Stomach (tissue), 19 donors: ENCODE measurements around the gene MRPS18A. TPM values are rescaled to one million over a fixed set of nuclear protein-coding genes. Genes with fewer than 3 reads are reported as not detected.

Experiments used
- DNase-seq, 2 donors: peaks; one replicate each; pipeline versions ENCODE4 v3.0.0 to v3.0.0-alpha.2; 2013 to 2019
- H3K27ac ChIP-seq, 5 donors: fragments of 200-600 bp in 4 of 5; sonication (generic) in 4 of 5; one replicate each; pipeline ENCODE4 v1.5.1; 2013 to 2019; ENCODE audit warnings: mild to moderate bottlenecking in 1 of 5, moderate library complexity in 1 of 5
- H3K27me3 ChIP-seq, 3 donors: fragments of 200-600 bp; sonication (generic); one replicate each; pipeline ENCODE4 v1.5.1; 2017 to 2019; ENCODE audit warnings: mixed run types in 1 of 3
- H3K36me3 ChIP-seq, 4 donors: fragments of 200-600 bp; sonication (generic); 1 replicate in 3 of 4; 2 replicates in 1 of 4; pipeline ENCODE4 v1.5.1; 2016 to 2019
- H3K4me1 ChIP-seq, 4 donors: fragments of 200-600 bp; sonication (generic); one replicate each; pipeline ENCODE4 v1.5.1; 2016 to 2019
- H3K4me3 ChIP-seq, 4 donors: fragments of 200-600 bp; sonication (generic) in 3 of 4; one replicate each; pipeline ENCODE4 v1.5.1; 2016 to 2019; ENCODE audit warnings: mild to moderate bottlenecking in 1 of 4
- H3K9me3 ChIP-seq, 4 donors: fragments of 200-600 bp; sonication (generic); one replicate each; pipeline ENCODE4 v1.5.1; 2016 to 2019
- CTCF ChIP-seq, 7 experiments: fragments of 450-650 bp in 4 of 7; fragments of 200-600 bp in 3 of 7; sonication (generic) in 3 of 7; IDR thresholded peaks; one replicate each; pipeline ENCODE4 v1.5.1; 2016 to 2019; ENCODE audit warnings: antibody characterized with exemption in 7 of 7, control low read depth in 2 of 7, mild to moderate bottlenecking in 1 of 7
- EP300 ChIP-seq: sonication (generic); formaldehyde crosslinking; IDR thresholded peaks from one replicate; pipeline ENCODE4 v1.6.1; 2017; ENCODE audit warnings: antibody characterized with exemption
- POLR2A ChIP-seq, 4 donors: fragments of 450-650 bp; IDR thresholded peaks; one replicate each; pipeline ENCODE4 v1.6.1; 2016; ENCODE audit warnings: antibody characterized with exemption in 4 of 4, control low read depth in 2 of 4, mild to moderate bottlenecking in 1 of 4, moderate library complexity in 1 of 4
- POLR2AphosphoS5 ChIP-seq, 3 donors: sonication (generic); formaldehyde crosslinking; IDR thresholded peaks; one replicate each; pipeline ENCODE4 v1.6.1; 2016; ENCODE audit warnings: antibody characterized with exemption in 3 of 3
- WGBS, 5 donors: extraction: QIAGEN DNeasy Blood & Tissue Kit in 3 of 5; methylation state at CpG; one replicate each; pipeline versions ENCODE4 v1.1.5 to v1.1.7; 2013 to 2018; 5-methylcytosine and 5-hydroxymethylcytosine counted together
- intact Hi-C: fragments of 100-400 bp; cut with DNase I; formaldehyde crosslinking; loops from one replicate; pipeline ENCODE4 v1.15.1; 2023; ENCODE audit warnings: low total_unique reads
- long read RNA-seq, 10 donors: transcript quantifications; one replicate each; lab custom pipeline, GENCODE V29; 2026
- polyA plus RNA-seq, 3 donors: library from polyadenylated mRNA; stranded (reverse); fragments of 200-250 nt; gene quantifications; one replicate each; pipeline ENCODE4 v1.2.3, GENCODE V29; 2013
- total RNA-seq, 5 donors: library from RNA; depleted of rRNA; stranded (reverse); fragments of >200 nt; gene quantifications; one replicate each; pipeline versions ENCODE4 v1.1.0 to v1.2.3, GENCODE V29; 2014 to 2016
- donor health status: healthy with polysubstance abuse.
- donor health status: Bipolar disorder and iron deficiency.
- donor health status: healthy.

Gene MRPS18A
- total RNA-seq: 10 to 100 TPM in 2 of 5 donors, 1 to 10 TPM in 3; 1.7 to 40.2 (median 5.3) TPM
- 100 to 1,000 TPM in 1 of 3 donors, 10 to 100 TPM in 2; 61.2 to 111 (median 66.4) TPM for polyA plus RNA-seq
- long read RNA-seq, donor 1, transcript MRPS18A-202 (6 exons, 1,062 nt): major isoform, 10 of 15 reads
- long read RNA-seq, donor 1, partial matches to known transcripts: 5 of 15 reads
- long read RNA-seq, donor 1, other reads (novel, unspliced or antisense): 0 of 15 reads
- long read RNA-seq, donor 2, transcript MRPS18A-202 (6 exons, 1,062 nt): major isoform, 24 of 26 reads
- long read RNA-seq, donor 2, partial matches to known transcripts: 0 of 26 reads
- long read RNA-seq, donor 2, other reads (novel, unspliced or antisense): 0 of 26 reads
- long read RNA-seq, donor 3, transcript MRPS18A-202 (6 exons, 1,062 nt): major isoform, 24 of 24 reads
- long read RNA-seq, donor 3, partial matches to known transcripts: 0 of 24 reads
- long read RNA-seq, donor 3, other reads (novel, unspliced or antisense): 0 of 24 reads
- long read RNA-seq, donor 4, partial matches to known transcripts: 0 of 3 reads
- long read RNA-seq, donor 4, other reads (novel, unspliced or antisense): 0 of 3 reads
- long read RNA-seq, donor 5, transcript MRPS18A-202 (6 exons, 1,062 nt): major isoform, 29 of 31 reads
- long read RNA-seq, donor 5, partial matches to known transcripts: 0 of 31 reads
- long read RNA-seq, donor 5, other reads (novel, unspliced or antisense): 0 of 31 reads
- long read RNA-seq, donor 6, transcript MRPS18A-202 (6 exons, 1,062 nt): major isoform, 83 of 132 reads
- long read RNA-seq, donor 6, partial matches to known transcripts: 42 of 132 reads
- long read RNA-seq, donor 6, other reads (novel, unspliced or antisense): 0 of 132 reads
- long read RNA-seq, donor 7, transcript MRPS18A-202 (6 exons, 1,062 nt): major isoform, 25 of 27 reads
- long read RNA-seq, donor 7, partial matches to known transcripts: 0 of 27 reads
- long read RNA-seq, donor 7, other reads (novel, unspliced or antisense): 0 of 27 reads
- long read RNA-seq, donor 8, transcript MRPS18A-202 (6 exons, 1,062 nt): major isoform, 28 of 29 reads
- long read RNA-seq, donor 8, partial matches to known transcripts: 0 of 29 reads
- long read RNA-seq, donor 8, other reads (novel, unspliced or antisense): 0 of 29 reads
- long read RNA-seq, donor 9, transcript MRPS18A-202 (6 exons, 1,062 nt): major isoform, 17 of 19 reads
- long read RNA-seq, donor 9, partial matches to known transcripts: 0 of 19 reads
- long read RNA-seq, donor 9, other reads (novel, unspliced or antisense): 0 of 19 reads
- long read RNA-seq, donor 10, transcript MRPS18A-202 (6 exons, 1,062 nt): major isoform, 15 of 17 reads
- long read RNA-seq, donor 10, partial matches to known transcripts: 0 of 17 reads
- long read RNA-seq, donor 10, other reads (novel, unspliced or antisense): 0 of 17 reads

- no peaks in the 10 kb centered on the region for H3K9me3 ChIP-seq
- TF ChIP-seq EP300: no peak
- TF ChIP-seq POLR2AphosphoS5 (IDR thresholded peaks at IDR 0.05): peak; percentile 49 to 95 (median 90)
- no peak for TF ChIP-seq CTCF (IDR thresholded peaks at IDR 0.05)
- TF ChIP-seq POLR2A (IDR thresholded peaks at IDR 0.05): no peak
- intact Hi-C loops: no loop called here
- peak within 1 kb of the TSS; percentile 77 to 86 (median 84) for H3K27ac ChIP-seq
- H3K36me3 ChIP-seq: peaks cover 0 to 8% (median 7%) of the 10 kb centered on the region in 4 donors
- peaks cover 12 to 62% (median 52%) of the 10 kb centered on the region in 4 donors for H3K4me1 ChIP-seq
- 1 to 11% (median 9%) methylated on average over 32 to 43 of the region's 43 CpGs for WGBS, 5 donors
- DNase-seq: peak; percentile 88 to 95
- H3K27me3 ChIP-seq: no peaks in the 10 kb centered on the region
- peak within 1 kb of the TSS; percentile 72 to 92 (median 81) for H3K4me3 ChIP-seq
Observed at GRCh38 chr6:43687437-43688347, at the start of gene MRPS18A. MRPS18A (minus strand) TSS chr6:43687791; CDS start chr6:43687779, 12 bp downstream.

- Histone ChIP-seq H3K9me3 (no peaks in the 10 kb centered on the region), H3K4me1 (peaks cover 0 to 7% (median 2%) of the 10 kb centered on the region in 4 donors), H3K27ac (no peak overlapping the region), H3K27me3 (no peaks in the 10 kb centered on the region), H3K4me3 (no peak overlapping the region), H3K36me3 (no peaks in the 10 kb centered on the region)
- TF ChIP-seq CTCF (IDR thresholded peaks at IDR 0.05): no peak
- no peak for TF ChIP-seq POLR2A (IDR thresholded peaks at IDR 0.05)
- no peak for TF ChIP-seq EP300
- no peak for TF ChIP-seq POLR2AphosphoS5 (IDR thresholded peaks at IDR 0.05)
- intact Hi-C loops: no loop called here
- 80 to 93% (median 88%) methylated on average over 2 of the region's 2 CpGs for WGBS, 5 donors
- peak in 1 of 2 donors; percentile 0 for DNase-seq
Observed at GRCh38 chr6:43736844-43737243, 49.3 kb upstream of the MRPS18A start.

- TF ChIP-seq EP300: no peak
- no peak for TF ChIP-seq CTCF (IDR thresholded peaks at IDR 0.05)
- TF ChIP-seq POLR2AphosphoS5 (IDR thresholded peaks at IDR 0.05): no peak
- Histone ChIP-seq H3K36me3 (no peaks in the 10 kb centered on the region), H3K4me3 (no peak overlapping the region), H3K4me1 (peaks cover 0 to 7% (median 2%) of the 10 kb centered on the region in 4 donors), H3K27me3 (no peaks in the 10 kb centered on the region), H3K27ac (no peak overlapping the region), H3K9me3 (peaks cover 0 to 5% (median 0%) of the 10 kb centered on the region in 4 donors)
- WGBS, 5 donors: 85 to 91% (median 88%) methylated on average over 2 of the region's 2 CpGs
- intact Hi-C loops: no loop called here
- peak in 1 of 2 donors; percentile 1 for DNase-seq
Observed at GRCh38 chr6:43736211-43736786, 48.7 kb upstream of the MRPS18A start.
